ENCODE results near the gene ENTPD6. TPM values are rescaled to one million over a fixed set of nuclear protein-coding genes. Genes with fewer than 3 reads are reported as not detected.
"Not testable (repeated sequence)": the region's sequence is repeated elsewhere in the genome, so short reads cannot be mapped to it uniquely, and the experiment has no call there.

The ENTPD6 gene
- total and polyA plus RNA-seq, 12 donors: 30.9 to 260 (median 107) TPM

DNA sequence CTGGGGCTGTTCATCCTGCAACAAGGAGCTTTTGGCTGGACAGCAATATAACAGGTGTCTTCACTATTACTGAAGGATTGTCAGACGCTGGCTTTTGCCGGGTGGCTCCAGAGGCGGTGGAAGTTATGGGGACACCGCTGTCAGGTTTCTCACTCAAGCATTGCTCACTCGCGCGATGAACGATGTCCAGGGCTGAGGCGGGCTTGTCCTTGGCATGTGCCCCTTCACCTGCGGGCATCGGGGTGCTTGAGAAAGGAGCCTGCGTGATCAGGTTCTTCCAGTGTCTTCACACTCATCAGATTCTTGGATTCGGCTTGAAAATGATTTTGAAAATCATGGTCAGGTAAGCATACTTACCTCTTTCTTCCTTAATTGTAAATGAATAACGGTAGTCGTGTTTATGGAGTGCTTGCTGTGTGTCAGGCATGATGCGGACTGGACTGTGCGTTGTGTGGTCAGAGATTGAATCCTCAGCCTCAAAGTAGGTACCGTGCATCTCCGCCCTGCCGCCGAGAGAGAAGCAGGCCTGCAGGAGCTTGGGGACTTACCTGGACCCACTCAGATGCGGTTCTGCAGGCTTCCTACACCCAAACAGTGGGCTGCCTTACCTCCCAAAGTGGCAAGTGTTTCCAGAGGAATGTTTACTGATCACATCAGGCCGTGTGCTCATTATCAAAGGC is 34.1 kb downstream of the ENTPD6 start:
- no peak for DNase-seq
- no peaks in the 10 kb centered on the region for H3K27me3 ChIP-seq
- peaks cover 0 to 11% of the 10 kb centered on the region in 2 donors for H3K36me3 ChIP-seq (replicated peaks in 1 of 2)
- H3K4me1 ChIP-seq (replicated peaks in 1 of 2): peaks cover 12 to 17% of the 10 kb centered on the region in 2 donors
- TF ChIP-seq, protein P1, sequence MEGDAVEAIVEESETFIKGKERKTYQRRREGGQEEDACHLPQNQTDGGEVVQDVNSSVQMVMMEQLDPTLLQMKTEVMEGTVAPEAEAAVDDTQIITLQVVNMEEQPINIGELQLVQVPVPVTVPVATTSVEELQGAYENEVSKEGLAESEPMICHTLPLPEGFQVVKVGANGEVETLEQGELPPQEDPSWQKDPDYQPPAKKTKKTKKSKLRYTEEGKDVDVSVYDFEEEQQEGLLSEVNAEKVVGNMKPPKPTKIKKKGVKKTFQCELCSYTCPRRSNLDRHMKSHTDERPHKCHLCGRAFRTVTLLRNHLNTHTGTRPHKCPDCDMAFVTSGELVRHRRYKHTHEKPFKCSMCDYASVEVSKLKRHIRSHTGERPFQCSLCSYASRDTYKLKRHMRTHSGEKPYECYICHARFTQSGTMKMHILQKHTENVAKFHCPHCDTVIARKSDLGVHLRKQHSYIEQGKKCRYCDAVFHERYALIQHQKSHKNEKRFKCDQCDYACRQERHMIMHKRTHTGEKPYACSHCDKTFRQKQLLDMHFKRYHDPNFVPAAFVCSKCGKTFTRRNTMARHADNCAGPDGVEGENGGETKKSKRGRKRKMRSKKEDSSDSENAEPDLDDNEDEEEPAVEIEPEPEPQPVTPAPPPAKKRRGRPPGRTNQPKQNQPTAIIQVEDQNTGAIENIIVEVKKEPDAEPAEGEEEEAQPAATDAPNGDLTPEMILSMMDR (IDR thresholded peaks at IDR 0.05): no peak
- no peak for TF ChIP-seq POLR2A (IDR thresholded peaks at IDR 0.05)
- intact Hi-C loops (cut with DNase I): no loop called here
- no peak overlapping the region for H3K4me3 ChIP-seq
- WGBS, 4 donors: 91 to 96% (median 94%) methylated on average over 17 to 23 of the region's 23 CpGs
- no peaks in the 10 kb centered on the region for H3K9me3 ChIP-seq (replicated peaks in 1 of 3)
- no peak overlapping the region for H3K27ac ChIP-seq

DNA sequence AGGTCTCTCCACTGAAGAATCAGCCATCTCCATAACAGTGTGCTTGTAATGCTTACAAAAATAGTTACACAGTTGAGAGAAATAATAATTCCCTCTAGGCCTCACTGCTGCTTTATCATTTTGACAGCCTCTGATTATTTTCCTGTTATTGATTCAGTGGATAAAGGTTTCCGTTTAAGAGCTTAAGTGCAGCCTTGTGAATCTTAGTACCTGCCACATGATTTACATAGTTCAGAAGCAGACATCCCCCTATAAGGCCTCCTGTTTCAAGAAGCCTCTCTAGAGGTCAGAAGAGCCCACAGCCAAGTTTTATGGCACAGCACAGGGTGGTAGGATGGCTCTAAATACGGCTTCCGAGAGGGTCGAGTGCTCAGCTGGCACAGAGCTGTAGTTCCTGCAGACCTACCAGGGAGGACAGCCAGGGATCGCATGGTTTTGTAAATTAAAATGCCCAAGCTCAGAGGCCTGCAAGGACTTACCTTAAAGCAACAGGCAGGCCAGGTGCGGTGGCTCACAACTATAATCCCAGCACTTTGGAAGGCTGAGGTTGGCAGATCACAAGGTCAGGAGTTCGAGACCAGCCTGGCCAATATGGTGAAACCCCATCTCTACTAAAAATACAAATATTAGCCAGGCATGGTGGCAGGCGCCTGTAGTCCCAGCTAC is 34.8 kb downstream of the ENTPD6 start:
- DNase-seq: no peak
- H3K27me3 ChIP-seq: no peaks in the 10 kb centered on the region
- no peaks in the 10 kb centered on the region for H3K9me3 ChIP-seq (replicated peaks in 1 of 3)
- 87 to 91% (median 90%) methylated on average over 4 to 8 of the region's 8 CpGs for WGBS, 4 donors
- TF ChIP-seq, protein P1 (IDR thresholded peaks at IDR 0.05): no peak
- no peak for TF ChIP-seq POLR2A (IDR thresholded peaks at IDR 0.05)
- peaks cover 0 to 7% of the 10 kb centered on the region in 2 donors for H3K36me3 ChIP-seq (replicated peaks in 1 of 2)
- intact Hi-C loops (cut with DNase I): no loop called here
- H3K4me3 ChIP-seq: no peak overlapping the region
- peaks cover 12 to 17% of the 10 kb centered on the region in 2 donors for H3K4me1 ChIP-seq (replicated peaks in 1 of 2)
- H3K27ac ChIP-seq: no peak overlapping the region

DNA sequence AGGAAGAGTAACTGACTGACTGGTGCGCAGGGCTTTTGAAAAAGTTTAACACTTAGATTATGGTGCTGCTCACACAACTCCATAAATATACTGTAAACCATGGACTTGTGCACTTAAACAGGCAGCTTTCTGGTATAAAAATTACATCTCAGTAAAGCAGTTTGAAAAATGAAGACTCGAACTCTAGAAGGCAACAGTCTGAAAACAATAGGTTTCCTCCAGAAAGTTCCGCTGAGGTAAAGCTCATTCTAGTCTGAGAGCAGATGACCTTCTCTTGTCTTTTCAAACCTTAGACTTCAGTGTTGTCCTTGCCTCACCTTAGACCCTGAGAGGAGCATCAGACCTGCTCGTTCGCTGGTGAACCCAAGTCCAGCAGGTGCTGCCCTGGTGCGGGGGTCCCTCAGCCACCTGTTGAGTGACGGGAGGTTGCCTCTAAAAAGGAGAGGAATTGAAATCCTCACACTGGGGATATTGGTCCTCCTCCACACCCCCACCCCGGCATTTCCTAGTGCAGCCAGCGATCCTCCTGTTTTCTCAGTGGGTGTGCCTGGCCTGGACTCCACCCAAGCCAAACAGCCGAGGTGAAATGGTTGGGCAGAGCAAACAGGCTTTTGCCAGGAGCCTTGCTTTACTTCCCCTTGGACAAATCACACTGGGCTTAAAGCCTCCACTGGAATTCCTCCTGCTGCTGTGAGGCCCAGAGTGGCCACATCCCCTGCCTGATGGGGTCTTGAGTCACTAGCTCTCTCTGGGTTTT is 37.7 kb downstream of the ENTPD6 start:
- 62 to 69% (median 66%) methylated on average over 8 to 10 of the region's 10 CpGs for WGBS, 4 donors
- H3K27ac ChIP-seq: no peak overlapping the region
- intact Hi-C loops (cut with DNase I): no loop called here

DNA sequence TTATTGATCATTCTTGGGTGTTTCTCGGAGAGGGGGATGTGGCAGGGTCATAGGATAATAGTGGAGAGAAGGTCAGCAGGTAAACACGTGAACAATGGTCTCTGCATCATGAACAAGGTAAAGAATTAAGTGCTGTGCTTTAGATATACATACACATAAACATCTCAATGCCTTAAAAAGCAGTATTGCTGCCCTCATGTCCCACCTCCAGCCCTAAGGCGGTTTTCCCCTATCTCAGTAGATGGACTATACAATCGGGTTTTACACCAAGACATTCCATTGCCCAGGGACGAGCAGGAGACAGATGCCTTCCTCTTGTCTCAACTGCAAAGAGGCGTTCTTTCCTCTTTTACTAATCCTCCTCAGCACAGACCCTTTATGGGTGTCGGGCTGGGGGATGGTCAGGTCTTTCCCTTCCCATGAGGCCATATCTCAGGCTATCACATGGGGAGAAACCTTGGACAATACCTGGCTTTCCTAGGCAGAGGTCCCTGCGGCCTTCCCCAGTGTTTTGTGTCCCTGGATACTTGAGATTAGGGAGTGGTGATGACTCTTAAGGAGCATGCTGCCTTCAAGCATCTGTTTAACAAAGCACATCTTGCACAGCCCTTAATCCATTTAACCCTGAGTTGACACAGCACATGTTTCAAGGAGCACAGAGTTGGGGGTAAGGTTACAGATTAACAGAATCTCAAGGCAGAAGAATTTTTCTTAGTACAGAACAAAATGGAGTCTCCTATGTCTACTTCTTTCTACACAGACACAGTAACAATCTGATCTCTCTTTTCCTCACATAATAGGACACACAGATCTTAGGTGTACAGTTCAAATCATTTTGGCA is 38.7 kb downstream of the ENTPD6 start:
- DNase-seq; H3K4me1 ChIP-seq (replicated peaks in 1 of 2); H3K36me3 ChIP-seq (replicated peaks in 1 of 2); H3K27me3 ChIP-seq; H3K9me3 ChIP-seq (replicated peaks in 1 of 3); intact Hi-C loops (cut with DNase I); H3K27ac ChIP-seq; H3K4me3 ChIP-seq: not testable (repeated sequence)
- 68 to 72% (median 70%) methylated on average over 8 of the region's 8 CpGs for WGBS, 4 donors

More for the DNA sequence above, 37.7 kb downstream of the ENTPD6 start:
- no peaks in the 10 kb centered on the region for H3K36me3 ChIP-seq (replicated peaks in 1 of 2)
- H3K27me3 ChIP-seq: no peaks in the 10 kb centered on the region
- H3K9me3 ChIP-seq (replicated peaks in 1 of 3): no peaks in the 10 kb centered on the region
- TF ChIP-seq, protein P1 (IDR thresholded peaks at IDR 0.05): no peak
- TF ChIP-seq POLR2A (IDR thresholded peaks at IDR 0.05): no peak
- peak in 1 of 7 donors; percentile 46 for DNase-seq
- no peak overlapping the region for H3K4me3 ChIP-seq
- H3K4me1 ChIP-seq (replicated peaks in 1 of 2): peaks cover 0 to 8% of the 10 kb centered on the region in 2 donors
